ENCODE results near the gene PTPRA. TPM values are rescaled to one million over a fixed set of nuclear protein-coding genes. Genes with fewer than 3 reads are reported as not detected.

PTPRA gene
- total and polyA plus RNA-seq, 8 donors = 8.1 to 157 (median 21.8) TPM

- Histone ChIP-seq H3K4me3 (peak overlapping the region; percentile 84 to 99 (median 96)), H3K36me3 (no peaks in the 10 kb centered on the region), H3K27me3 (peaks cover 0 to 11% (median 0%) of the 10 kb centered on the region in 3 donors), H3K9me3 (no peaks in the 10 kb centered on the region), H3K4me1 (peaks cover 15 to 58% (median 51%) of the 10 kb centered on the region in 4 donors), H3K27ac (peak overlapping the region in 4 of 5 donors; percentile 79 to 94 (median 86))
- peak; percentile 64 to 82 for DNase-seq
- TF ChIP-seq CTCF (IDR thresholded peaks at IDR 0.05) (no peak), POLR2A (IDR thresholded peaks at IDR 0.05) (no peak), EP300 (IDR thresholded peaks at IDR 0.05) (no peak), POLR2AphosphoS5 (IDR thresholded peaks at IDR 0.05) (no peak)
- WGBS, 5 donors = 0 to 1% (median 1%) methylated on average over 11 to 49 of the region's 49 CpGs
- intact Hi-C loops (cut with DNase I; ENCODE audit: low total_unique reads) = no loop called here
Observed at GRCh38 chr20:2872459-2873009, 747 bp upstream of the PTPRA start.

DNA sequence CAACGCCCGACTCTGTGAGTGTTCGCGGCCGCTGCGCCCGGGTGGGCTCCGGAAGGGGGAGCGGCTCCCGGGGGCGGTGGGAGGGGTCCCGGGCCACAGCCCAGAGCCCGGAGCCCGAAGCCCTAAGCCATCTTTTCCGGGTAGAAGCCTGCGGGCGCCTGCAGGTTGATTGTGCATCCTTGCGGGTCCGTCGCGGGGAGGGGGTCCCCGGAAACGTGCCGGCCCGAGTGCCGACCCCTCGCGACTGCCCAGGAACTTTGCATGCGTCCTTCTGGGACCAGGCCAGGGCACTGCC, 413 bp downstream of the PTPRA start:
- H3K36me3 ChIP-seq = no peaks in the 10 kb centered on the region
- peaks cover 15 to 61% (median 54%) of the 10 kb centered on the region in 4 donors for H3K4me1 ChIP-seq
- peak overlapping the region; percentile 79 to 96 (median 91) for H3K27ac ChIP-seq
- peak; percentile 51 to 86 for DNase-seq
- H3K4me3 ChIP-seq = peak overlapping the region; percentile 84 to 99 (median 96)
- peaks cover 0 to 11% (median 0%) of the 10 kb centered on the region in 3 donors for H3K27me3 ChIP-seq
- no peak for TF ChIP-seq CTCF (IDR thresholded peaks at IDR 0.05)
- TF ChIP-seq POLR2AphosphoS5 (IDR thresholded peaks at IDR 0.05) = no peak
- no peak for TF ChIP-seq POLR2A (IDR thresholded peaks at IDR 0.05)
- TF ChIP-seq EP300 (IDR thresholded peaks at IDR 0.05) = no peak
- WGBS, 5 donors = 0% methylated on average over 1 to 29 of the region's 29 CpGs
- intact Hi-C loops (cut with DNase I; ENCODE audit: low total_unique reads) = no loop called here
- H3K9me3 ChIP-seq = no peaks in the 10 kb centered on the region

DNA sequence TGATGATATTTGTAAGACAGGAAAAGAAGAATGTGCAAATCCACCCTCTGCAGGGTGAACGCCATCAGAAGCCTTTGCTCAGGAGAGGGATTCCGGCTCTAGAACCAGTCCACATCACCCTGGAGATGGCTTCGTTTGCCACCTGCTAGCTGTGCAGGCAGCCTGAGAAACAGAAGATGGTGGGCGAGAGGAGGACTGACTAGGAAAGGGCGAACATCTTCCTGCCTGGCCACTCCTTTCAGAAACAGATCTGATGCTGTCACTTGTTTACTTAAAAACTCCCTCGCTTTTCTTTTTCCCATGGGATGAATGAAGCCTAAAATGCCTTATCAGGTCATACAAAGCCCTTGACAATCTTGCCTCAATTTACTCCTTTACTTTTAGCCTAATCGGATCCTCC, 1.2 kb downstream of the PTPRA start:
- WGBS, 5 donors = 18 to 28% (median 26%) methylated on average over 7 of the region's 7 CpGs
- intact Hi-C loops (cut with DNase I; ENCODE audit: low total_unique reads) = no loop called here

DNA sequence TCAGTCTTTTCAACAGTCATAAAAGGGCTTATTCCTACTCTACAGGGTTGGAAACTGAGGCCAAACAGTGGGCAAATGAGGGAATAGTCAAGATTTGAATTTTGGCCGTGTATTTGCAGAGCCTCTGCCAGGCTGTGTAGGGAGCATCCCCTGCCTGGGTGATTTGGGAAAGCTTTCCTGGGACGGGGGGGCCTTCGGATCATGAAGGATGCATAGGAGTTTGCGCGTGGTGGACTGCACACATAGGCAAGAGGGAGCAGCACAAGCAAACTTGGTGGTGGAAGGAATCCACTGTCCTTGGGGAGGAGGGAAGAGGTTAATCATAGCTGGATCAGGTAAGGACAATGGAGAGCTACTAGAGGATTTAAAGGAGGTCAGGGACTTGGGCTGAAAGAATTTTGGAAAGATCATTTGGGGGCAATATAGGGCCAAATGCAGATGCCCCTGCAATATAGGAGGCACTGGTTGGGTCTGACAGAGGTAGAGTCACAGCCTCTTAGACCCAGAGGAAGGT, 2.5 kb downstream of the PTPRA start:
- H3K4me3 ChIP-seq = no peak overlapping the region
- intact Hi-C loops (cut with DNase I; ENCODE audit: low total_unique reads) = no loop called here
- no peaks in the 10 kb centered on the region for H3K36me3 ChIP-seq
- H3K4me1 ChIP-seq = peaks cover 15 to 74% (median 65%) of the 10 kb centered on the region in 4 donors
- peaks cover 0 to 11% (median 0%) of the 10 kb centered on the region in 3 donors for H3K27me3 ChIP-seq
- no peak for TF ChIP-seq CTCF (IDR thresholded peaks at IDR 0.05)
- no peak for TF ChIP-seq POLR2A (IDR thresholded peaks at IDR 0.05)
- TF ChIP-seq POLR2AphosphoS5 (IDR thresholded peaks at IDR 0.05) = no peak
- no peak for TF ChIP-seq EP300 (IDR thresholded peaks at IDR 0.05)
- H3K27ac ChIP-seq = no peak overlapping the region
- no peak for DNase-seq
- WGBS, 5 donors = 91 to 94% (median 93%) methylated on average over 5 of the region's 5 CpGs
- H3K9me3 ChIP-seq = no peaks in the 10 kb centered on the region

More for the DNA sequence above, 1.2 kb downstream of the PTPRA start:
- DNase-seq = peak in 1 of 2 donors; percentile 34
- no peaks in the 10 kb centered on the region for H3K9me3 ChIP-seq
- peaks cover 0 to 11% (median 0%) of the 10 kb centered on the region in 3 donors for H3K27me3 ChIP-seq
- H3K4me1 ChIP-seq = peaks cover 15 to 68% (median 61%) of the 10 kb centered on the region in 4 donors
- peak overlapping the region; percentile 84 to 99 (median 96) for H3K4me3 ChIP-seq
- H3K27ac ChIP-seq = peak overlapping the region in 1 of 5 donors; percentile 94
- H3K36me3 ChIP-seq = no peaks in the 10 kb centered on the region
- TF ChIP-seq POLR2AphosphoS5 (IDR thresholded peaks at IDR 0.05) = no peak
- TF ChIP-seq EP300 (IDR thresholded peaks at IDR 0.05) = no peak
- TF ChIP-seq CTCF (IDR thresholded peaks at IDR 0.05) = no peak
- TF ChIP-seq POLR2A (IDR thresholded peaks at IDR 0.05) = no peak

All from stomach (tissue), 9 donors.